SIG-M5 treated with dmso at 0.1 percent for 504 hours (cell line): Measurements from ENCODE around the gene CALML6.

Experiments used
- DNase-seq: peaks from one replicate; lab custom pipeline; 2025; ENCODE audit not compliant: unreplicated experiment; lab: John Stamatoyannopoulos, UW

Gene CALML6

GRCh38 chr1:1962752-1963151, 47.7 kb downstream of the CALML6 start:
- no peak for DNase-seq

GRCh38 chr1:1963570-1963969, 48.5 kb downstream of the CALML6 start:
- no peak for DNase-seq

- DNase-seq, result no peak
Observed at GRCh38 chr1:1964811-1965210, 49.8 kb downstream of the CALML6 start.

- DNase-seq, result no peak
Observed at GRCh38 chr1:1965546-1965945, 50.5 kb downstream of the CALML6 start.

GRCh38 chr1:1966071-1966740, 51.1 kb downstream of the CALML6 start:
- peak; percentile 71 for DNase-seq
